Fibroblast of gingiva (primary cell): ENCODE measurements around the gene NBL1.

Experiments
- DNase-seq: peaks from one replicate; pipeline ENCODE4 v3.0.0-alpha.2; 2011; ENCODE audit warnings: low read depth

The NBL1 gene

GRCh38 chr1:19646377-19647319 is 2.5 kb downstream of the NBL1 start:
- no peak for DNase-seq

DNA sequence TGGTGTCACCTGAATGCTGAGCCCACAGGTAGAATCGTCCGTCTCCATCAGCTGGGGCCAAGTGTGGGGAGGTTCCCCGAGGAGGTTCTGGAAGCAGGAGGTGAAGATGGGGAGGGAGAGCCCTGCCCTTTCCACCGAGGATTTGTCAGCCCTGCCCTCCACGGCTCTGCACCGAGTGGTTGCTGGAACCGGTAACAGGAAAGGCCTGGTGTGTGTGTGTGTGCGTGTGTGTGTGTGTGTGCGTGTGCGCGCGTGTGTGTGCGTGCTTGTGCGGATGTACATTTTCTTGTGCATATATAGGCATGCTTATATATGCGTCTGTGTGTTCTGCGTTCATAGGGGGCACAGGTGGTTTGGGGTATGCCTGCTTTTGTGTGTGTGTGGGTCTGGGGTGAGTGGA is 3.5 kb downstream of the NBL1 start:
- DNase-seq = no peak

GRCh38 chr1:19648239-19648638 is 4.1 kb downstream of the NBL1 start:
- no peak for DNase-seq

DNA sequence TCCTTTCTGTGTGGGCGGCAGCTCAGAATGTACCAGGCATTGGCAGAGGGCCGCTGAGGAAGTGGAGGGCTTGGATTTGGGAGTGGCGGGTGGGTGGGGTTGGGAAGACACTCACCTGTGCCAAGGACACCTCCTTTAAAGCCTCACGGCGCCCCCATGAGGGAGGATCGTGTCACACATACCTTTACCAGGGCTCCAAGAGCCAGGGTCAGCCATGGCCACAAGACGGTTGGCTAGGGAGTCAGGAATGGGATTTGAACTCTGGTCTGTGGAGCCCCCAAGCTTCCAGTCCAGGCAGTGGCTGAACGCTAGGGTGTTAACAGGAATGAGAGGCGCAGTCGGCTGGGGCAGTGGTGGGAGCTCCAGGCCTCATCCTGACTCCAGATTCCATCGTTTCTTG is 4.6 kb downstream of the NBL1 start:
- DNase-seq = no peak

DNA sequence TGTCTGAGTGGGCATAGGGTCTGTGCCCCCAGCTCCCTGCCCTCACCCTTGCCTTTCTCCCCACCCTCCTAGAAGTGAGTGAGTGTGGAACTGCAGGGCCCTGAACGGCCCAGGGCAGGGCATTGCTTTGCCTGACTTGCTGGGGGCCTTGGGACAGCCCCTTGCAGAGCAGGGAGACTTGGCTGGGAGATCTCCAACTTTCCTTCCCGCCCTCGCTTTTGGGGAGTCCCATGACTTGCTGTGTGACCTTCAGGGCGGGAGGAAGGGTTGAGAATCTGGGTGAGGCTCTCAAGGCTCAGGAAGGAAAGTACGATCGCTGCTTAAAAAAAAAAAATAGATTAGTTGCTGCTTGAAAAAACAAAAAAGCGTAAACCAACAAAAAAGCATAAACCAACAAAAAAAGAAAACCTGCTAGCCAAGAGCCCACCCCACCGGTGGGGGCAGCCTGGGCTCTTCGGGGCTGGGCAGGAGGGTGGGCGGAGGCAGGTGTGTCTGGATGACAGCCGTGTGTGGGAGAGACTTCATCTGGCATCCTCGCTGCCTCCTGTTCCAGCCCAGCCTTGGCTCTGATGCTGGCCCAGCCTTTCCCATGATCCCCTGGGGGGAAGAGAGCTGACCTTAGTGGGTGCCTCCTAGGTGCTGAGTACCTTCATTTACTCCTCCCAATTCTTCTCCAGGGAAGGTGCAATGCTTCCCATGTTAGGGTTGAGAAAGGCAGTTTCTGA is 6.5 kb downstream of the NBL1 start:
- no peak for DNase-seq

GRCh38 chr1:19651141-19651737 is 7.1 kb downstream of the NBL1 start:
- peak; percentile 38 for DNase-seq

DNA sequence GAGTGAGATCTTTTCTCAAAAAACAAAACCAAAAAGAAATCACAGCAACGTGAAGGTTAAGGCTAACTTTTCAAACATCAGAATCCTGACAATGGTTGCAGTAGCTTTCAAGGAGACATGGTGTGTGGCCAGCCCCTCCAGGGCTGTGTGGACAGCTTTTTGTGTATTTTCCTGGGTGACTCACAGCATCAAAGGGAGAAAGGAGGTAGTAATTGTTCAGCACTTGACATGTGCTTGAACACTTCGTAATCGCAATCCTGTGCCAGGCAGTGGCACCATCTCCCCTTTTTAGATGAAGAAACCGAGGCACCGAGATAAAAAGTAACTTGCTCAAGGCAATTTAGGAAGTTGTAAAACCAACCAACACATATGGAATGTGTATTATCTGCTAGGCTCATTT is 10.3 kb downstream of the NBL1 start:
- no peak for DNase-seq

DNA sequence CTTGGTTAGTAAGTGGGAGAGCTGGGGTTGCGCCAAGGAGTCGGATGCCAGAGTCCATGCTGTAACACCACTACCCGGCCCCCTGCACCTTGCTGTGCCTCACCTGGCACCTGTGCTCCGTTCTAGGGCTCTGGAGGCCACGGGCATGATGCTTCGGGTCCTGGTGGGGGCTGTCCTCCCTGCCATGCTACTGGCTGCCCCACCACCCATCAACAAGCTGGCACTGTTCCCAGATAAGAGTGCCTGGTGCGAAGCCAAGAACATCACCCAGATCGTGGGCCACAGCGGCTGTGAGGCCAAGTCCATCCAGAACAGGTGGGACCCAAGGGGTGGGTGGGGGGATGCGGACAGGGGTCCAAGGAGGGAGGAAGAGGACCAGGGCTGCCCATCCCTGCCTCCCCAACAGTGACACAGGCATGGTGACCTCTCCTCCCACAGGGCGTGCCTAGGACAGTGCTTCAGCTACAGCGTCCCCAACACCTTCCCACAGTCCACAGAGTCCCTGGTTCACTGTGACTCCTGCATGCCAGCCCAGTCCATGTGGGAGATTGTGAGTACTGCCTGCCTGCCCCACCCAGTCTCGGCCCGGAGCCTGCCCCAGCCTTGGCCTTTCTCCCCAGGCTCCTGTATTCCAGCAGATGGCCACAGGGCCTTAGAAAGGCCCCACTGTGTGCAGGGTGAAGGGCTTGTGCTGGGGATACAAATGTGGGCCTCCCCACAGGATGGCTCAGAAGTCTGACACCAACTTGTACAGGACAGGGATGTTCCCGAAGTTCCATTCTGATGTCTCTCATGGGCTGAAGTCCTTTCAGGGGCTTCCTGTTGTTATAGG is 11.0 kb downstream of the NBL1 start:
- DNase-seq = no peak

- no peak for DNase-seq
These were observed 11.6 kb downstream of the NBL1 start for GRCh38 chr1:19655718-19656080.

DNA sequence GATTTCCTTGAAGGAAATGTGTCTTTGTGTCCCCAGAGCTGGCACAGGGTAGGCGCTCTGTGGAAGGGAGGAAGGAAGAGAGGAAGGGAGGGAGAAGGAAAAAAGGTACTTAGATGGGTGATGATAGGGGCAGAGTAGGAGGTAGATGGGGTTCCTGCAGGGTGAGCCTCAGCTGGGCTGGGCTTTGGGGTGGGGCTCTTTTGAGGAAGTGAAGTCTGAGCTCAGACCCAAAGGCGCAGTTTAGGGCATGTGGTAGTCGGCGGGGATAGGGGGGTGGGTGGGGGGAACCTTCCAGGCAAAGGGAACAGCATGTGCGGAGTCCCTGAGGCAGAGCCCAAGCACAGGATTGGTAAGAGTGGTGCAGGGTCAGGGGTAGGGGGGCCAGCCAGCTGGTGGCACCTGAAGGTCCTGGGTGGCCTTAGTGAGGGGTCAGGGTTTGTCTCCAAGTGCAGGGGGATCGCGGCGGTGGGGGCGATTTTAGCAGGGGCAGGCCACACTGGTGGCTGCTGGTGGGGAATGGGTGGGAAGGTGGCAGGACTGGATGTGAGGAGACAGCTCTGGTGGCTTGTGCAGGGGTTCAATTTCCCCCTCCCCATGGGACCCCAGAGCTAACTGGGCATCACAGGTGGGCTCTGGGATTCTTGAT is 12.1 kb downstream of the NBL1 start:
- DNase-seq = no peak

DNA sequence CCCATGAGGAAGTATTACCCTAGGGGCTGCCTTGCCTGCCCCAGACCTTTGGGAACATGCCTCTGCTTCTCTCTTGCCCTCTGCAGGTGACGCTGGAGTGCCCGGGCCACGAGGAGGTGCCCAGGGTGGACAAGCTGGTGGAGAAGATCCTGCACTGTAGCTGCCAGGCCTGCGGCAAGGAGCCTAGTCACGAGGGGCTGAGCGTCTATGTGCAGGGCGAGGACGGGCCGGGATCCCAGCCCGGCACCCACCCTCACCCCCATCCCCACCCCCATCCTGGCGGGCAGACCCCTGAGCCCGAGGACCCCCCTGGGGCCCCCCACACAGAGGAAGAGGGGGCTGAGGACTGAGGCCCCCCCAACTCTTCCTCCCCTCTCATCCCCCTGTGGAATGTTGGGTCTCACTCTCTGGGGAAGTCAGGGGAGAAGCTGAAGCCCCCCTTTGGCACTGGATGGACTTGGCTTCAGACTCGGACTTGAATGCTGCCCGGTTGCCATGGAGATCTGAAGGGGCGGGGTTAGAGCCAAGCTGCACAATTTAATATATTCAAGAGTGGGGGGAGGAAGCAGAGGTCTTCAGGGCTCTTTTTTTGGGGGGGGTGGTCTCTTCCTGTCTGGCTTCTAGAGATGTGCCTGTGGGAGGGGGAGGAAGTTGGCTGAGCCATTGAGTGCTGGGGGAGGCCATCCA is 12.8 kb downstream of the NBL1 start:
- no peak for DNase-seq

GRCh38 chr1:19657511-19657910 is 13.4 kb downstream of the NBL1 start:
- DNase-seq = no peak

- DNase-seq = no peak
These were observed 14.1 kb downstream of the NBL1 start for GRCh38 chr1:19658186-19658585.

DNA sequence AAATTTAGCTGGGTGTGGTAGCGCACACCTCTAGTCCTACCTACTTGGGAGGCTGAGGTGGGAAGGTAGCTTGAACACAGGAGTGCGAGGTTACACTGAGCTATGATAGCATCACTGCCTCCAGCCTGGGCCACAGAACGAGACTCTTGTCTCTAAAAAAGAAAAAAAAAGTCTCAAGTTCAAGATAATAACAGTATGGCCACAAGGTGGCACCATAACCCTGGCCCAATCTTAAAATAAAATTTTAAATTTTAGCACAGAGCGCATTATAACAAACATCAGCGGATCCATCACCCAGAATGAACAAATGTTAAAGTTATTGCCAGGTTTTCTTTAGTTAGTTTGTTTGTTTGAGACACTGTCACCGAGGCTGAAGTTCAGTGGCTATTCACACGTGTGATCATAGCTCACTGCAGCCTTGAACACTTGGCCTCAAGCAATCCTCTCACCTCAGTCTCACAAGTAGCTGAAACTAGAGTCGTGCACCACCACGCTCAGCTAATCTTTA is 17.7 kb downstream of the NBL1 start:
- DNase-seq = no peak

- DNase-seq = no peak
These were observed 18.2 kb downstream of the NBL1 start for GRCh38 chr1:19662313-19662712.

- no peak for DNase-seq
These were observed 20.5 kb downstream of the NBL1 start, which contains the start of gene HTR6 for GRCh38 chr1:19664453-19665185. Gene HTR6 (plus strand): TSS chr1:19664875. CDS start chr1:19665754, 879 bp downstream.

GRCh38 chr1:19665186-19665495 is 21.0 kb downstream of the NBL1 start:
- no peak for DNase-seq

DNA sequence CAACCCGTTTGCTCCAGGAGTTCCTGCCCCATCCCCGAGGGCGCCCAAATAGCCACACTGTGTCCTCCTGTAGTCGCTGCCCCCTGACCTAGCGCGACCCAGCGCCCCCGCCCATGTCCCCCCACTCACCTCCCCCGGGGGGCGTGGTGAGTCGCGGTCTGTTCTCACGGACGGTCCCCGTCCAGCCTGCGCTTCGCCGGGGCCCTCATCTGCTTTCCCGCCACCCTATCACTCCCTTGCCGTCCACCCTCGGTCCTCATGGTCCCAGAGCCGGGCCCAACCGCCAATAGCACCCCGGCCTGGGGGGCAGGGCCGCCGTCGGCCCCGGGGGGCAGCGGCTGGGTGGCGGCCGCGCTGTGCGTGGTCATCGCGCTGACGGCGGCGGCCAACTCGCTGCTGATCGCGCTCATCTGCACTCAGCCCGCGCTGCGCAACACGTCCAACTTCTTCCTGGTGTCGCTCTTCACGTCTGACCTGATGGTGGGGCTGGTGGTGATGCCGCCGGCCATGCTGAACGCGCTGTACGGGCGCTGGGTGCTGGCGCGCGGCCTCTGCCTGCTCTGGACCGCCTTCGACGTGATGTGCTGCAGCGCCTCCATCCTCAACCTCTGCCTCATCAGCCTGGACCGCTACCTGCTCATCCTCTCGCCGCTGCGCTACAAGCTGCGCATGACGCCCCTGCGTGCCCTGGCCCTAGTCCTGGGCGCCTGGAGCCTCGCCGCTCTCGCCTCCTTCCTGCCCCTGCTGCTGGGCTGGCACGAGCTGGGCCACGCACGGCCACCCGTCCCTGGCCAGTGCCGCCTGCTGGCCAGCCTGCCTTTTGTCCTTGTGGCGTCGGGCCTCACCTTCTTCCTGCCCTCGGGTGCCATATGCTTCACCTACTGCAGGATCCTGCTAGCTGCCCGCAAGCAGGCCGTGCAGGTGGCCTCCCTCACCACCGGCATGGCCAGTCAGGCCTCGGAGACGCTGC is 21.7 kb downstream of the NBL1 start:
- DNase-seq = no peak

GRCh38 chr1:19668888-19669287 is 24.8 kb downstream of the NBL1 start:
- no peak for DNase-seq
